Amniotic stem cell (primary cell): ENCODE measurements around the gene DBI.
A peak's percentile ranks its signal among the peaks of the same experiment; 100 is the strongest.
"Not testable (repeated sequence)": the region's sequence is repeated elsewhere in the genome, so short reads cannot be mapped to it uniquely, and the experiment has no call there.

Source experiments
- DNase-seq: peaks from one replicate; lab custom pipeline; 2025; lab: John Stamatoyannopoulos, UW

Gene DBI

GRCh38 chr2:119402106-119402505 lies 35.3 kb downstream of the DBI start:
- DNase-seq = no peak

GRCh38 chr2:119402645-119403560 lies 36.1 kb downstream of the DBI start:
- no peak for DNase-seq

- DNase-seq = not testable (repeated sequence)
Observed at GRCh38 chr2:119403618-119404017, 36.8 kb downstream of the DBI start.

- DNase-seq = no peak
Observed at GRCh38 chr2:119405151-119405550, 38.4 kb downstream of the DBI start.

GRCh38 chr2:119407430-119408220 lies 40.8 kb downstream of the DBI start:
- DNase-seq = peak; percentile 24

- DNase-seq = no peak
Observed at GRCh38 chr2:119408221-119408619, 41.4 kb downstream of the DBI start.

GRCh38 chr2:119409506-119409905 lies 42.7 kb downstream of the DBI start:
- no peak for DNase-seq

- no peak for DNase-seq
Observed at GRCh38 chr2:119414894-119415293, 48.1 kb downstream of the DBI start.

GRCh38 chr2:119415630-119416029 lies 48.9 kb downstream of the DBI start:
- DNase-seq = no peak

- DNase-seq = no peak
Observed at GRCh38 chr2:119416299-119416923, 49.6 kb downstream of the DBI start.

GRCh38 chr2:119417908-119418307 lies 51.1 kb downstream of the DBI start:
- DNase-seq = no peak

GRCh38 chr2:119419065-119419464 lies 52.3 kb downstream of the DBI start:
- DNase-seq = no peak

- DNase-seq = no peak
Observed at GRCh38 chr2:119419803-119420508, 53.2 kb downstream of the DBI start.

- DNase-seq = no peak
Observed at GRCh38 chr2:119421304-119421703, 54.5 kb downstream of the DBI start.

GRCh38 chr2:119421741-119422140 lies 55.0 kb downstream of the DBI start:
- no peak for DNase-seq
